Neural progenitor cell (in vitro differentiated cells): ENCODE results near the gene B4GALNT2. TPM values are rescaled to one million over a fixed set of nuclear protein-coding genes. Genes with fewer than 3 reads are reported as not detected.

Experiments
- DNase-seq: peaks from one replicate; pipeline ENCODE4 v3.0.0-alpha.2; 2016; ENCODE audit warnings: low spot score
- H2AFZ ChIP-seq: fragments of 200-600 bp; sonication (generic); replicated peaks from 2 replicates; pipeline ENCODE4 v1.6.1; 2016; ENCODE audit warnings: antibody characterized with exemption
- H3F3A ChIP-seq: fragments of 200-600 bp; sonication (generic); 2 replicates; pipeline ENCODE4 v1.6.1; 2016; ENCODE audit warnings: antibody characterized with exemption, low read depth
- H3K27ac ChIP-seq: fragments of 200-600 bp; sonication (generic); 2 replicates; pipeline ENCODE4 v1.5.1; 2016; ENCODE audit warnings: mild to moderate bottlenecking
- H3K27me3 ChIP-seq: fragments of 200-600 bp; sonication (generic); 2 replicates; pipeline ENCODE4 v1.6.1; 2016; ENCODE audit warnings: mild to moderate bottlenecking, moderate library complexity
- H3K36me3 ChIP-seq: fragments of 200-600 bp; sonication (generic); 2 replicates; pipeline ENCODE4 v1.5.1; 2016
- H3K4me1 ChIP-seq: fragments of 200-600 bp; sonication (generic); 2 replicates; pipeline ENCODE4 v1.6.1; 2016; ENCODE audit warnings: mixed run types
- H3K4me2 ChIP-seq: fragments of 200-600 bp; sonication (generic); 2 replicates; pipeline ENCODE4 v1.6.1; 2016
- H3K4me3 ChIP-seq: fragments of 200-600 bp; sonication (generic); 2 replicates; pipeline ENCODE4 v1.5.1; 2016
- H3K79me2 ChIP-seq: fragments of 200-600 bp; sonication (generic); 2 replicates; pipeline ENCODE4 v1.6.1; 2016; ENCODE audit warnings: low read depth
- H3K9ac ChIP-seq: fragments of 200-600 bp; sonication (generic); 2 replicates; pipeline ENCODE4 v1.6.1; 2016
- H3K9me3 ChIP-seq: fragments of 200-600 bp; sonication (generic); 2 replicates; pipeline ENCODE4 v1.5.1; 2016; ENCODE audit warnings: low read depth
- H4K20me1 ChIP-seq: fragments of 200-600 bp; sonication (generic); 2 replicates; pipeline ENCODE4 v1.6.1; 2016; ENCODE audit warnings: low read depth
- H3K27ac Mint-ChIP-seq: 3 replicates; pipeline ENCODE4 v1.8.0; 2021; ENCODE audit warnings: mixed read lengths
- H3K27me3 Mint-ChIP-seq: 2 replicates; pipeline ENCODE4 v1.8.0; 2022; ENCODE audit warnings: low read depth, mild to moderate bottlenecking, inconsistent platforms, moderate library complexity, mixed read lengths; ENCODE audit not compliant: insufficient read depth
- H3K36me3 Mint-ChIP-seq: 3 replicates; pipeline ENCODE4 v1.8.0; 2021; ENCODE audit warnings: mixed read lengths
- H3K4me1 Mint-ChIP-seq: 3 replicates; pipeline ENCODE4 v1.8.0; 2021; ENCODE audit warnings: mixed read lengths
- H3K4me3 Mint-ChIP-seq: 3 replicates; pipeline ENCODE4 v1.8.0; 2021; ENCODE audit warnings: mild to moderate bottlenecking, moderate library complexity, mixed read lengths
- H3K9me3 Mint-ChIP-seq: 3 replicates; pipeline ENCODE4 v1.8.0; 2020; ENCODE audit warnings: mixed read lengths
- CTCF ChIP-seq: fragments of 200-600 bp; sonication (generic); IDR thresholded peaks from 2 replicates; pipeline ENCODE4 v1.5.1; 2017; ENCODE audit warnings: antibody characterized with exemption, mild to moderate bottlenecking
- EZH2 ChIP-seq: fragments of 200-600 bp; sonication (generic); IDR thresholded peaks from 2 replicates; pipeline ENCODE4 v1.6.1; 2017; ENCODE audit warnings: antibody characterized with exemption, mild to moderate bottlenecking, moderate library complexity
- EZH2phosphoT487 ChIP-seq: fragments of 200-600 bp; sonication (generic); IDR thresholded peaks from 2 replicates; pipeline ENCODE4 v1.6.1; 2017; ENCODE audit warnings: antibody characterized with exemption
- total RNA-seq: library from RNA; depleted of rRNA; stranded (reverse); fragments of >200 nt; gene quantifications from 2 replicates; pipeline ENCODE4 v1.2.3, GENCODE V29; 2015; ENCODE audit warnings: low replicate concordance

B4GALNT2 gene
- total RNA-seq, 1 donor from 2014 or later: not detected

- H3K4me1 ChIP-seq: peaks cover 5% of the 10 kb centered on the region
- peaks cover 9% of the 10 kb centered on the region for H3K27me3 Mint-ChIP-seq
- H2AFZ ChIP-seq: no peak overlapping the region
- H3K4me3 ChIP-seq: no peak overlapping the region
- no peaks in the 10 kb centered on the region for H3F3A ChIP-seq
- no peaks in the 10 kb centered on the region for H3K4me1 Mint-ChIP-seq
- H3K9me3 ChIP-seq: no peaks in the 10 kb centered on the region
- H3K27ac Mint-ChIP-seq: no peak overlapping the region
- H3K4me2 ChIP-seq: no peak overlapping the region
- DNase-seq: no peak
- no peak for TF ChIP-seq EZH2phosphoT487
- TF ChIP-seq EZH2: no peak
- TF ChIP-seq CTCF: no peak
- no peaks in the 10 kb centered on the region for H4K20me1 ChIP-seq
- H3K27me3 ChIP-seq: no peaks in the 10 kb centered on the region
- H3K27ac ChIP-seq: no peak overlapping the region
- no peak overlapping the region for H3K4me3 Mint-ChIP-seq
- no peaks in the 10 kb centered on the region for H3K36me3 ChIP-seq
- no peak overlapping the region for H3K9ac ChIP-seq
- H3K9me3 Mint-ChIP-seq: no peaks in the 10 kb centered on the region
- H3K36me3 Mint-ChIP-seq: no peaks in the 10 kb centered on the region
- H3K79me2 ChIP-seq: no peaks in the 10 kb centered on the region
Observed at GRCh38 chr17:49156256-49156655, 23.7 kb downstream of the B4GALNT2 start.

- Histone ChIP-seq H3K9me3 (no peaks in the 10 kb centered on the region), H3K27ac (no peak overlapping the region), H3K79me2 (no peaks in the 10 kb centered on the region), H3K27me3 (no peaks in the 10 kb centered on the region), H3K4me1 (peaks cover 5% of the 10 kb centered on the region), H3F3A (no peaks in the 10 kb centered on the region), H3K4me2 (no peak overlapping the region), H3K4me3 (no peak overlapping the region), H2AFZ (no peak overlapping the region), H3K9ac (no peak overlapping the region), H3K36me3 (no peaks in the 10 kb centered on the region), H4K20me1 (no peaks in the 10 kb centered on the region)
- H3K36me3 Mint-ChIP-seq: no peaks in the 10 kb centered on the region
- H3K27me3 Mint-ChIP-seq: peaks cover 10% of the 10 kb centered on the region
- H3K9me3 Mint-ChIP-seq: no peaks in the 10 kb centered on the region
- no peak overlapping the region for H3K27ac Mint-ChIP-seq
- no peak for DNase-seq
- H3K4me1 Mint-ChIP-seq: no peaks in the 10 kb centered on the region
- no peak overlapping the region for H3K4me3 Mint-ChIP-seq
- TF ChIP-seq EZH2phosphoT487: no peak
- no peak for TF ChIP-seq EZH2
- no peak for TF ChIP-seq CTCF
Observed at GRCh38 chr17:49157784-49158183, 25.2 kb downstream of the B4GALNT2 start.

DNA sequence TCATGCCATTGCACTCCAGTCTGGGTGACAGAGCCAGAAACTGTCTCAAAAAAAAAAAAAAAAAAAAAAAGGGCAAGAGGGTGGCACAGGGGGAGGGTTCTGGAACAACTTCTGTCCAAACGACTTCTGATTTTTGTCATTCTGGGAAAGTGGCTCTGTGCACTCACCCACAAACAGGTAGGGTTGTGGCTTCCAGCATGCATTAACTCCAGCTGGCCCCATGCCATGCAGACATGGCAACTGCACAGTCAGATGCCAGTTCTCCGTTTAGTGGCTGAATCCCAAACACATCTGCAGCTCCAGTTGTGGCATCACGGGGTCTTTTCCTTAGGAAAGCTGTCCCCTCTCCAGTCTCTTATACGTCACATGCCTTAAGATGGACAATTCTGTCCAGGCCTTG, 30.3 kb downstream of the B4GALNT2 start:
- H3K4me1 ChIP-seq: peaks cover 5% of the 10 kb centered on the region
- peaks cover 17% of the 10 kb centered on the region for H3K27me3 Mint-ChIP-seq
- H3K9me3 Mint-ChIP-seq: no peaks in the 10 kb centered on the region
- H3K36me3 ChIP-seq: no peaks in the 10 kb centered on the region
- no peak overlapping the region for H3K4me3 ChIP-seq
- H3F3A ChIP-seq: no peaks in the 10 kb centered on the region
- no peaks in the 10 kb centered on the region for H3K9me3 ChIP-seq
- no peak overlapping the region for H3K9ac ChIP-seq
- H2AFZ ChIP-seq: no peak overlapping the region
- no peak for DNase-seq
- no peaks in the 10 kb centered on the region for H3K36me3 Mint-ChIP-seq
- H3K27ac ChIP-seq: no peak overlapping the region
- no peaks in the 10 kb centered on the region for H4K20me1 ChIP-seq
- peaks cover 1% of the 10 kb centered on the region for H3K27me3 ChIP-seq
- TF ChIP-seq CTCF (no peak), EZH2 (no peak), EZH2phosphoT487 (no peak)
- no peak overlapping the region for H3K27ac Mint-ChIP-seq
- H3K4me2 ChIP-seq: no peak overlapping the region
- H3K79me2 ChIP-seq: no peaks in the 10 kb centered on the region
- H3K4me1 Mint-ChIP-seq: no peaks in the 10 kb centered on the region
- no peak overlapping the region for H3K4me3 Mint-ChIP-seq

- no peak for DNase-seq
- Histone ChIP-seq H3K9ac (no peak overlapping the region), H3F3A (no peaks in the 10 kb centered on the region), H3K4me3 (no peak overlapping the region), H3K27ac (no peak overlapping the region), H4K20me1 (no peaks in the 10 kb centered on the region), H3K9me3 (no peaks in the 10 kb centered on the region), H3K36me3 (no peaks in the 10 kb centered on the region), H3K27me3 (peaks cover 4% of the 10 kb centered on the region), H3K4me1 (no peaks in the 10 kb centered on the region), H2AFZ (no peak overlapping the region), H3K79me2 (no peaks in the 10 kb centered on the region), H3K4me2 (no peak overlapping the region)
- H3K4me3 Mint-ChIP-seq: no peak overlapping the region
- no peaks in the 10 kb centered on the region for H3K36me3 Mint-ChIP-seq
- peaks cover 12% of the 10 kb centered on the region for H3K27me3 Mint-ChIP-seq
- H3K4me1 Mint-ChIP-seq: no peaks in the 10 kb centered on the region
- TF ChIP-seq EZH2phosphoT487: no peak
- TF ChIP-seq EZH2: no peak
- TF ChIP-seq CTCF: no peak
- no peaks in the 10 kb centered on the region for H3K9me3 Mint-ChIP-seq
- no peak overlapping the region for H3K27ac Mint-ChIP-seq
Observed at GRCh38 chr17:49165143-49165542, 32.6 kb downstream of the B4GALNT2 start.
